HepG2 (cell line): ENCODE data around the gene IAH1. TPM values are rescaled to one million over a fixed set of nuclear protein-coding genes. Genes with fewer than 3 reads are reported as not detected.
A peak's percentile ranks its signal among the peaks of the same experiment; 100 is the strongest.

Experiments used
- CBX2 ChIP-seq, 2 experiments: fragments of 200-600 bp in 1 of 2; sonication (generic); formaldehyde crosslinking in 1 of 2; IDR thresholded peaks; 2 replicates each; pipeline versions ENCODE4 v1.7.0 to v1.8.1; 2018 to 2022; ENCODE audit warnings: low read depth in 2 of 2, low read length in 1 of 2, mild to moderate bottlenecking in 1 of 2, missing genetic modification reagents in 1 of 2
- CENPX ChIP-seq: sonication (generic); formaldehyde crosslinking; IDR thresholded peaks from 2 replicates; pipeline ENCODE4 v1.9.0; 2021; ENCODE audit warnings: mild to moderate bottlenecking, missing genetic modification reagents, moderate library complexity
- CREB1 ChIP-seq, 2 experiments: fragments of 450-650 bp in 1 of 2; IDR thresholded peaks; 2 replicates each; pipeline ENCODE4 v1.6.1; 2016 to 2017; ENCODE audit warnings: control low read depth in 1 of 2, mild to moderate bottlenecking in 1 of 2, missing compliant biosample characterization in 1 of 2, missing genetic modification characterization in 1 of 2
- DMAP1 ChIP-seq: IDR thresholded peaks from 2 replicates; pipeline ENCODE4 v1.6.1; 2016
- FLYWCH1 ChIP-seq: sonication (generic); formaldehyde crosslinking; IDR thresholded peaks from 2 replicates; pipeline ENCODE4 v1.8.1; 2023; ENCODE audit warnings: mild to moderate bottlenecking, missing genetic modification reagents
- FOXK2 ChIP-seq: fragments of 450-650 bp; IDR thresholded peaks from 2 replicates; pipeline ENCODE4 v1.6.1; 2016
- HNRNPK ChIP-seq: fragments of 200-400 bp; formaldehyde crosslinking; IDR thresholded peaks from 2 replicates; pipeline ENCODE4 v1.6.1; 2018; ENCODE audit warnings: low read length, low read depth, moderate library complexity, mild to moderate bottlenecking; ENCODE audit not compliant: poor library complexity, severe bottlenecking
- JARID2 ChIP-seq: sonication (generic); formaldehyde crosslinking; IDR thresholded peaks from 2 replicates; pipeline ENCODE4 v1.8.1; 2023; ENCODE audit warnings: missing genetic modification reagents, inconsistent platforms; ENCODE audit not compliant: insufficient replicate concordance
- KLF16 ChIP-seq, 2 experiments: sonication (generic) in 1 of 2; formaldehyde crosslinking in 1 of 2; IDR thresholded peaks; 2 replicates each; pipeline versions ENCODE4 v1.6.1 to v1.8.0; 2016 to 2023; ENCODE audit warnings: missing genetic modification reagents in 2 of 2, missing compliant biosample characterization in 1 of 2
- MTA1 ChIP-seq: sonication (generic); formaldehyde crosslinking; IDR thresholded peaks from 2 replicates; pipeline ENCODE4 v1.4.0; 2020; ENCODE audit warnings: missing genetic modification reagents, mild to moderate bottlenecking, borderline replicate concordance
- NKX3-1 ChIP-seq: sonication (generic); formaldehyde crosslinking; IDR thresholded peaks from 2 replicates; pipeline ENCODE4 v1.5.0; 2020; ENCODE audit warnings: missing genetic modification reagents
- PPARG ChIP-seq: conservative IDR thresholded peaks from 2 replicates; pipeline ENCODE4 v1.6.1; 2016; ENCODE audit warnings: missing biosample characterization, missing genetic modification reagents
- SP2 ChIP-seq: sonication (generic); formaldehyde crosslinking; IDR thresholded peaks from 2 replicates; pipeline ENCODE4 v1.5.1; 2020; ENCODE audit warnings: mild to moderate bottlenecking, missing genetic modification reagents
- SSRP1 ChIP-seq: IDR thresholded peaks from 2 replicates; pipeline ENCODE4 v1.6.1; 2016; ENCODE audit warnings: control low read depth
- ZFX ChIP-seq: sonication (generic); formaldehyde crosslinking; IDR thresholded peaks from 2 replicates; pipeline ENCODE4 v1.4.0; 2020; ENCODE audit warnings: mild to moderate bottlenecking, low read depth, missing genetic modification reagents, moderate library complexity
- ZNF331 ChIP-seq: sonication (generic); formaldehyde crosslinking; IDR thresholded peaks from 2 replicates; pipeline ENCODE4 v1.4.0; 2020; ENCODE audit warnings: missing genetic modification reagents
- ZNF569 ChIP-seq: sonication (generic); formaldehyde crosslinking; IDR thresholded peaks from 2 replicates; pipeline ENCODE4 v1.5.0; 2020; ENCODE audit warnings: mild to moderate bottlenecking, missing genetic modification reagents, moderate library complexity, borderline replicate concordance
- ZNF672 ChIP-seq: sonication (generic); formaldehyde crosslinking; IDR thresholded peaks from 2 replicates; pipeline ENCODE4 v1.8.1; 2022; ENCODE audit warnings: missing genetic modification reagents
- ZNF713 ChIP-seq: sonication (generic); formaldehyde crosslinking; IDR thresholded peaks from 2 replicates; pipeline ENCODE4 v1.4.0; 2020; ENCODE audit warnings: mild to moderate bottlenecking, missing genetic modification reagents
- ZNF766 ChIP-seq: sonication (generic); formaldehyde crosslinking; IDR thresholded peaks from 2 replicates; pipeline ENCODE4 v1.5.0; 2020; ENCODE audit warnings: missing genetic modification reagents, borderline replicate concordance
- ZSCAN9 ChIP-seq: IDR thresholded peaks from 2 replicates; pipeline ENCODE4 v1.6.1; 2016; ENCODE audit warnings: borderline replicate concordance
- polyA plus RNA-seq, 8 experiments: library from polyadenylated mRNA; depleted of rRNA in 3 of 8; stranded (reverse) in 7 of 8; unstranded in 1 of 8; fragments of >200 nt; fragmentation: Illumina TruSeq in 4 of 8; extraction: Trizol in 4 of 8; gene quantifications; 2 replicates each; pipeline versions ENCODE4 v1.2.1 to v1.2.3, GENCODE V29; 2011 to 2016; ENCODE audit warnings: low read depth in 4 of 8, missing spikeins in 1 of 8, mixed read lengths in 1 of 8; ENCODE audit not compliant: insufficient read depth in 1 of 8
- total RNA-seq, 5 experiments: library from RNA; depleted of rRNA; stranded (reverse); fragments of >200 nt; fragmentation: Illumina TruSeq; extraction: Trizol; gene quantifications; 2 replicates each; pipeline ENCODE4 v1.2.3, GENCODE V29; 2016; ENCODE audit warnings: low read depth in 1 of 5
- TF ChIP-seq, protein P1 (sequence below), 2 experiments: IDR thresholded peaks; 2 replicates each; pipeline ENCODE4 v1.6.1; 2011 to 2012; ENCODE audit warnings: low read length in 2 of 2, borderline replicate concordance in 1 of 2, low read depth in 1 of 2, mild to moderate bottlenecking in 1 of 2, moderate library complexity in 1 of 2
- TF ChIP-seq, protein P2 (sequence below): sonication (generic); formaldehyde crosslinking; IDR thresholded peaks from 2 replicates; pipeline ENCODE4 v1.4.0; 2020; ENCODE audit warnings: missing genetic modification reagents
- TF ChIP-seq, protein P3 (sequence below): sonication (generic); formaldehyde crosslinking; IDR thresholded peaks from 2 replicates; pipeline ENCODE4 v1.8.1; 2023; ENCODE audit warnings: mild to moderate bottlenecking, inconsistent platforms, moderate library complexity, missing genetic modification reagents, borderline replicate concordance

The IAH1 gene
- total and polyA plus RNA-seq, 2 of the 13 experiments (the other 11 are each of a cell fraction or from before 2014, with no cell fraction given): 43.6 to 44.4 TPM

DNA sequence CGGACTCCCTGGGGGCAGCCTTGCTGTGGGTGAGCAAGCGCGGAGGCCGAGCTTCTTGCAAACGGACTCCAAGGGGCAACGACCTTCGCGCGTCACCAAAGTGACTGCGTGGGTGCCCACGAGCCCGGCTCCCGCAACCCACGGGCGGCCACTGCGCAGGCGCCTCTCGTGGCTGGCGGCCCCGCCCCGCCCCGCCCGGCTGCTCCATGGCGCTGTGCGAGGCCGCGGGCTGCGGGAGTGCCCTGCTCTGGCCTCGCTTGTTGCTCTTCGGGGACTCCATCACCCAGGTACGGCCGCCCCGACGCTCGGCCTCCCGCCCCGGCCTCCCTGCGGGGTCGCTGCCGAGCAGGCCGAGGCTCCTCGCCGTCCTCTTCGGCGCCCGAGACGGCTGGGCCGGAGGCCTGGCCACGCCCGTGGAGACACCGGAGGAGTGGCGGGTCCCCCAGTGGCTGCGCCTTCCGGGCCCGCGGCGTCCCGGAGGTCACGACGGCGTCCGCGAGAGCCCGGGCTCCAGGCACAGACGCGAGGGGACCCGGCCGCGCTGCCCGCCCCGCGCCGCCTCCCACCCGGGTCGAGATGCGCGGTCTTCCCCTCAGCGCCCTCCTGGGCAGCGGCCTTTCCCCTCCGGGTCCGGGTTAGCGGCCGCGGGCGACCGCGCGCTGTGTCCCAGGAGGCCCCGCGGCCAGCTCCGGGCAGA lies at the start of gene IAH1 (continued):
- TF ChIP-seq ZNF713 (no peak), SSRP1 (CRISPR knock-in tag) (no peak), ZSCAN9 (CRISPR knock-in tag) (no peak), SP2 (CRISPR knock-in tag) (no peak), DMAP1 (CRISPR knock-in tag) (no peak), FLYWCH1 (CRISPR knock-in tag) (no peak), NKX3-1 (no peak), KLF16 (CRISPR knock-in tag; IDR thresholded peaks at IDR 0.05) (no peak), FOXK2 (no peak), CBX2 (IDR thresholded peaks at IDR 0.05; ENCODE audit: low read depth, low read length) (no peak), CBX2 (CRISPR knock-in tag; IDR thresholded peaks at IDR 0.05; ENCODE audit: low read depth) (no peak), ZNF766 (CRISPR knock-in tag) (peak; percentile 59; the same call in 1 of the 2 replicates), ZNF672 (CRISPR knock-in tag) (no peak), CREB1 (IDR thresholded peaks at IDR 0.05) (no peak), CREB1 (CRISPR knock-in tag; IDR thresholded peaks at IDR 0.05) (no peak), ZNF331 (CRISPR knock-in tag) (no peak), PPARG (no peak), JARID2 (CRISPR knock-in tag) (no peak), HNRNPK (no peak), MTA1 (CRISPR knock-in tag) (no peak), ZFX (CRISPR knock-in tag) (peak; percentile 88), ZNF569 (CRISPR knock-in tag) (no peak), CENPX (no peak)
- TF ChIP-seq, protein P1, sequence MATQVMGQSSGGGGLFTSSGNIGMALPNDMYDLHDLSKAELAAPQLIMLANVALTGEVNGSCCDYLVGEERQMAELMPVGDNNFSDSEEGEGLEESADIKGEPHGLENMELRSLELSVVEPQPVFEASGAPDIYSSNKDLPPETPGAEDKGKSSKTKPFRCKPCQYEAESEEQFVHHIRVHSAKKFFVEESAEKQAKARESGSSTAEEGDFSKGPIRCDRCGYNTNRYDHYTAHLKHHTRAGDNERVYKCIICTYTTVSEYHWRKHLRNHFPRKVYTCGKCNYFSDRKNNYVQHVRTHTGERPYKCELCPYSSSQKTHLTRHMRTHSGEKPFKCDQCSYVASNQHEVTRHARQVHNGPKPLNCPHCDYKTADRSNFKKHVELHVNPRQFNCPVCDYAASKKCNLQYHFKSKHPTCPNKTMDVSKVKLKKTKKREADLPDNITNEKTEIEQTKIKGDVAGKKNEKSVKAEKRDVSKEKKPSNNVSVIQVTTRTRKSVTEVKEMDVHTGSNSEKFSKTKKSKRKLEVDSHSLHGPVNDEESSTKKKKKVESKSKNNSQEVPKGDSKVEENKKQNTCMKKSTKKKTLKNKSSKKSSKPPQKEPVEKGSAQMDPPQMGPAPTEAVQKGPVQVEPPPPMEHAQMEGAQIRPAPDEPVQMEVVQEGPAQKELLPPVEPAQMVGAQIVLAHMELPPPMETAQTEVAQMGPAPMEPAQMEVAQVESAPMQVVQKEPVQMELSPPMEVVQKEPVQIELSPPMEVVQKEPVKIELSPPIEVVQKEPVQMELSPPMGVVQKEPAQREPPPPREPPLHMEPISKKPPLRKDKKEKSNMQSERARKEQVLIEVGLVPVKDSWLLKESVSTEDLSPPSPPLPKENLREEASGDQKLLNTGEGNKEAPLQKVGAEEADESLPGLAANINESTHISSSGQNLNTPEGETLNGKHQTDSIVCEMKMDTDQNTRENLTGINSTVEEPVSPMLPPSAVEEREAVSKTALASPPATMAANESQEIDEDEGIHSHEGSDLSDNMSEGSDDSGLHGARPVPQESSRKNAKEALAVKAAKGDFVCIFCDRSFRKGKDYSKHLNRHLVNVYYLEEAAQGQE (IDR thresholded peaks at IDR 0.05; ENCODE audit: borderline replicate concordance in 1 of 2, low read depth in 1 of 2, low read length in 2 of 2): no peak
- TF ChIP-seq, protein P2, sequence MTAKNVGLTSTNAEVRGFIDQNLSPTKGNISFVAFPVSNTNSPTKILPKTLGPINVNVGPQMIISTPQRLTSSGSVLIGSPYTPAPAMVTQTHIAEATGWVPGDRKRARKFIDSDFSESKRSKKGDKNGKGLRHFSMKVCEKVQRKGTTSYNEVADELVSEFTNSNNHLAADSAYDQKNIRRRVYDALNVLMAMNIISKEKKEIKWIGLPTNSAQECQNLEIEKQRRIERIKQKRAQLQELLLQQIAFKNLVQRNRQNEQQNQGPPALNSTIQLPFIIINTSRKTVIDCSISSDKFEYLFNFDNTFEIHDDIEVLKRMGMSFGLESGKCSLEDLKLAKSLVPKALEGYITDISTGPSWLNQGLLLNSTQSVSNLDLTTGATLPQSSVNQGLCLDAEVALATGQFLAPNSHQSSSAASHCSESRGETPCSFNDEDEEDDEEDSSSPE (CRISPR knock-in tag): no peak
- TF ChIP-seq, protein P3, sequence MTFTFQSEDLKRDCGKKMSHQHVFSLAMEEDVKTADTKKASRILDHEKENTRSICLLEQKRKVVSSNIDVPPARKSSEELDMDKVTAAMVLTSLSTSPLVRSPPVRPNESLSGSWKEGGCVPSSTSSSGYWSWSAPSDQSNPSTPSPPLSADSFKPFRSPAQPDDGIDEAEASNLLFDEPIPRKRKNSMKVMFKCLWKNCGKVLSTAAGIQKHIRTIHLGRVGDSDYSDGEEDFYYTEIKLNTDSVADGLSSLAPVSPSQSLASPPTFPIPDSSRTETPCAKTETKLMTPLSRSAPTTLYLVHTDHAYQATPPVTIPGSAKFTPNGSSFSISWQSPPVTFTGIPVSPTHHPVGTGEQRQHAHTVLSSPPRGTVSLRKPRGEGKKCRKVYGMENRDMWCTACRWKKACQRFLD (CRISPR knock-in tag): no peak
